Anterior cingulate cortex (tissue), 58 donors: ENCODE results near the gene IL17RB.
A peak's percentile ranks its signal among the peaks of the same experiment; 100 is the strongest.

Experiments
- DNase-seq, 58 donors: peaks; one replicate each; lab custom pipeline; 2025; lab: John Stamatoyannopoulos, UW

Gene IL17RB

DNA sequence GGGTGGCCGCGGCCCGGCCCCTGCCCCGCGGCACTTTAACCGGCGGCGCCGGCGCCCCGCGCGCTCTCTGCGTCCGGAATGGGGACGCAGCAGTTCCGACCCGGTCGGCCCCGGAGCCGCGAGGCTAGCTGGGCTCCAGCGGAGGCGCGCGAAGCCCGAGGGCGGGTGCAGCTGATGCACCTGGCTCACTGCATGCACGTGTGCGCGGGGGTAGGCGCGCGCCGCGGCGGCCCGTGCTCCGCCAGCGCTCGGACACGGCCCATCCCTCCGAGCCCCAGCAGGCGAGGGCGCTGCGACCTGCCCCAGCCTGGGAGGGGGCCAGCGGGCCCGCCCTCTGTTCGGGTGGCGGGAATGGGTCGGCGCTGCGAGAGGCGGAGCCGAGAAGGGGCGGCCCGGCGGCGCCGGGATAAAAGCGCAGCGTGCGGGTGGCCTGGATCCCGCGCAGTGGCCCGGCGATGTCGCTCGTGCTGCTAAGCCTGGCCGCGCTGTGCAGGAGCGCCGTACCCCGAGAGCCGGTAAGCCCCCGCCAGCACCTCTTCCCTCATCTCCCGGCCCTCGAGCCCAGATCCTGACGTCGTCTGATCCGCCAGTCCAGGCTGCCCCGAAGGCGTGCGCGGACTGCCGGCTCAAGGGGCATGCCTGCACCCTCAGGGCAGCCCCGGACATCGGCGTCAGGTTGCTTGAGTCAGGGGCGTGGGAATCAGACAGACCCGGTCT is at the start of gene IL17RB, which contains the start of gene CHDH:
Gene IL17RB, plus strand, starts transcription at position 435 of the 717 bp plus-strand sequence. Its CDS starts 21 bp downstream, at position 456.
Gene CHDH, minus strand, starts transcription at position 286 of the 717 bp plus-strand sequence. CDS start 22,411 bp downstream, outside the sequence.
- DNase-seq: peak in 52 of 58 donors; percentile 32 to 87 (median 62)

- DNase-seq: no peak
These were observed 48.2 kb upstream of the IL17RB start for GRCh38 chr3:53798144-53798543.

DNA sequence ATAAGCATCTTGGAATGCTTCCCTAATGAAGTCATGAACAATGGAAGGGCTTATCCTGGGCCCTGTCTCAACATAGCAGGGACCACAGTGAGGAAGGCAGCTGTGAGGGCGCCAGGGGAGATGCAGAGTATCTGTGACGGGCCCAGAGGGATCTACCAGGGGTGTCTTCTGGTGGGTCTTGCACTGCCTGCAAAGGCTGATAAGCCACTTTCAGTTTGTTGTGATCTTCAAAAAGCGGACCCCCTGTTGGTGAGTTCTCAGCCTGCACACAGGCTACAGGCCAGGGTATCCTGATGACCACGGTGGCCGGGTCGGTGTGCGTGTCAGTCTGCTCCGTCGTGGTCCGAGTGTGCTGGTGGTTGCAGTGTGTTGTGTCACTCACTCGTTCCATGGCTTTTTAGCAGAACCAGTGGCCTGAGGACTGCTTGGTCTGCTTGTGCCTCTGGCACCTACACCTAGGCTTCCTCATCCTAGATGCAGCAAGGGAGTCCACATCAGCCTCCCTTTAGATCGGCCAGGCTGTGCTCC is 47.0 kb upstream of the IL17RB start:
- DNase-seq: no peak

GRCh38 chr3:53800041-53800906 is 46.1 kb upstream of the IL17RB start:
- no peak for DNase-seq

DNA sequence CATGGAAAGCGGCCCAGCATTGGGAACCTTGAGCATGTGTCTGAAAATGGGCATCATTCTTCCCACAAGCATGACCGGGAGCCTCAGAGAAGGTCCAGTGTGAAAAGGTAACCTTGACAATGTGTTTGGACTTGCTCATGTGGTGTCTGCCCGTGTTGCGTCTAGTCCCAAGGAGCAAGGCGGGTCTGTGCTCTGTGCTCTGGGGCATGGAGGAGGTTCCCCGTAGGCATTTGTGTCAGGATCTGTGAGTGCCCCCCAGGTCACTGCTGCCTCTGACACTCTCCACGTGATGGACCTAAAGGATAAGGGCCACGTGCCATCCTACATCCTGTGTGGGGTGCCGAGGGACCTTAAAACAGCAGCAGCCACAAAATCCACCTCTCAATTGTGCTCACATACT is 45.0 kb upstream of the IL17RB start:
- no peak for DNase-seq

- no peak for DNase-seq
These were observed 44.0 kb upstream of the IL17RB start for GRCh38 chr3:53802256-53802880.

- DNase-seq: no peak
These were observed 43.1 kb upstream of the IL17RB start for GRCh38 chr3:53803124-53803815.

DNA sequence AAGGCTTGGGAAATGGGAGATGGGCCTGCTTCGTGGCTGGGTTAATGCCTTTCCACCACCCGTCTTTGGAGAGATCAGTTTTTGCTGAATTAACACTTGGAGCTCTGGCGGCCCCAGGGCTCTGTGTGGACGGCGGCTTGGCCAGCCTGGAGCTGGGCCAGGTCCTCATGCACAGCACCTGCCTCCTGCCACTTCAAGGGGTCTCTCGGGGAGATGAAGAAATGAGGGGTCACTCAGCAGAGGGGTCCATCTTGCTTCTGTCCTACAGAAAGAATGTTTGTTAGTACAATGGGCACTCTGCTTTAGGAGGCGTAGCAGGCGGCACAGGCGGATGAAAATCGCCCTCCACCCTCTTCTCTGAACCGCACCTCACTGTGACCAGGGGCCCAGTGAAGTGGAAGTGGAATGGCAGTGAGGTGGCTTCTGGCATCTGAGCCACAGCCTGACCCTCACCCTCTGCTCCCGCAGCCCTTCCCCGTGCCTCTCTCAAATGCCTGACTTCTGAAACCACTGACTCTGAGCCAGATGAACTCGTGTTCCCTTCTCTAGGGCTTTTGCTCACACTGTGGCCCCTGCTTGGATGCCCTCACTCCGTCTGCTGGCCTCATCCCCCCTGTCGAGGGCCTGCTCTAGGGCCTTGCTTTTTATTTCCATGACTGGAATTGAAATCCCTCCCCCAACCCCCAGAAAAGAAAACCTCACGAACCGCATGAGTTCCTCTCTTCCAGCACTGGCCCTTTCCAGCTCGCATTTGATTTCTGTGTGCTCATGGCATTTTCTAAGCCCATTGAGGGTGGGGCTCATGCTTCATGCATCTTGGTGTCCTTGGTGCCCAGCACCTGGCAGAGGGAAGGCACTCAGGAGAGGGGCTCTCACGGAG is 42.3 kb upstream of the IL17RB start:
- DNase-seq: no peak

GRCh38 chr3:53804697-53805462 is 41.5 kb upstream of the IL17RB start:
- peak in 9 of 58 donors; percentile 16 to 53 (median 40) for DNase-seq

DNA sequence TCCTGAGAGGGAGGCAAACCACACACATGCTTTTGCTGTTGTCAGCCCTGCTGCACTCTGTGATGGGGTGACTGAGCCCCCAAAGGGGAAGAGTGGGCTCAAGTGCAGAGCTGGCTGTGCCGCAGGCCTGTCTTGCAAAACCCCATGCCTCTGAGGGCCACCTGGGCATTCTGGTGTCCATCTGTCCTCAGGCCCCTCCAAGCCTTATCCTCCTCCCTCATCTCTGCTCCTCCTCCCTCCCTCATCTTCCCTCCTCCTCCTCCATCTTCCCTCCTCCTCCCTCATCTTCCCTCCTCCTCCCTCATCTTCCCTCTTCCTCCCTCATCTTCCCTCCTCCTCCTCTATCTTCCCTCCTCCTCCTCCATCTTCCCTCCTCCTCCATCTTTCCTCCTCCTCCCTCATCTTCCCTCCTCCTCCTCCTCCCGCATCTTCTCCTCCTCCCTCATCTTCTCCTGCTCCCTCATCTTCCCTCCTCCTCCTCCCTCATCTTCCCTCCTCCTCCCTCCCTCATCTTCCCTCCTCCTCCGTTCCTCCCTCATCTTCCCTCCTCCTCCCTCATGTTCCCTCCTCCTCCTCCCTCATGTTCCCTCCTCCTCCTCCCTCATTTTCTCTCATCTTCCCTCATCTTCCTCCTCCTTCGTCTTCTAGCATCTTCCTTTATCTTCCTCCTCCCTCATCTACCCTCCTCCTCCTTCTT is 40.8 kb upstream of the IL17RB start:
- DNase-seq: no peak

DNA sequence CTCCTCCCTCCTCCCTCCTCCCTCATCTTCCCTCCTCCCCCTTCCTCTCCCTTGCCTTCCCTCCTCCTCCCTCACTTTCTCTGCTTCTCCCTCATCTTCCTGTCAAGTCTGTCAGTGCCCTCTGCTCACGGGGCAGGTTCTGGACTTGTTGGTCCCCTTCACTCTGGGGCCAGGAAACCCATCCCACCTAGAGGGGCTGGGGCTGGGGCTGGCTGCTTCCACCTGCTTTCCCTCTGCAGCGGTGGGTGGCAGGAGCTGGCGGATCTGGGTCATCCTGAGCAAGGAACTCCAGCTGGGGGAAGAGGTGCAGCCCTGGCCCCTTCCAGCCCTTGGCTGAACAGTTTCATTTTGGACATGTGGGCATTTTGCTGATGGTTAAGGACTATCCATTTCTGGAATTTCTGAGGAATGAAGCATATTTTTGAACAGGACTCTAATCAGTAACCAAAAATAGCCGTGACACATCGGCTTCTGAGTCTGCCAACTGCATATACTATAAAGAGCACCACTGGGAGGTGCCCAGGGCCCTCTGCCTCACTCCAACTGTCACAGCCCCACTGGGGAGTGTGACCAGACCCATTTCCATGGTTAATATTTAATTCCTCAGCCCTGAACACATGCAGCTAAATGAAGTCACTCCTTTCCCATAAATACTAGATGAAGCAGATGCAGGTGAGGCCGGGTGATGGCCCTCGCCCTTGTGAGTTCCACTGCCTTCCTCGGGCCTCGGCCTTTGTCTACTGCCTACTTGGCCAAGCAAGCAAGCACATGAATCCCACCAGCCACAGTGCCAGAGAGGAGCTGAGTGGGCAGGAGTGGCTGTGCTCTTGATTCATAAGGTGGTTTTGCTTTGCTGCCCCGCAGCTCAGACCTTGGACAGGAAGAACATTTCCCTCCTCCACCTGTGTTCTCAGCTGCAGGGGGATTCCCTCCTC is 39.9 kb upstream of the IL17RB start:
- DNase-seq: peak in 16 of 58 donors; percentile 20 to 73 (median 34)

DNA sequence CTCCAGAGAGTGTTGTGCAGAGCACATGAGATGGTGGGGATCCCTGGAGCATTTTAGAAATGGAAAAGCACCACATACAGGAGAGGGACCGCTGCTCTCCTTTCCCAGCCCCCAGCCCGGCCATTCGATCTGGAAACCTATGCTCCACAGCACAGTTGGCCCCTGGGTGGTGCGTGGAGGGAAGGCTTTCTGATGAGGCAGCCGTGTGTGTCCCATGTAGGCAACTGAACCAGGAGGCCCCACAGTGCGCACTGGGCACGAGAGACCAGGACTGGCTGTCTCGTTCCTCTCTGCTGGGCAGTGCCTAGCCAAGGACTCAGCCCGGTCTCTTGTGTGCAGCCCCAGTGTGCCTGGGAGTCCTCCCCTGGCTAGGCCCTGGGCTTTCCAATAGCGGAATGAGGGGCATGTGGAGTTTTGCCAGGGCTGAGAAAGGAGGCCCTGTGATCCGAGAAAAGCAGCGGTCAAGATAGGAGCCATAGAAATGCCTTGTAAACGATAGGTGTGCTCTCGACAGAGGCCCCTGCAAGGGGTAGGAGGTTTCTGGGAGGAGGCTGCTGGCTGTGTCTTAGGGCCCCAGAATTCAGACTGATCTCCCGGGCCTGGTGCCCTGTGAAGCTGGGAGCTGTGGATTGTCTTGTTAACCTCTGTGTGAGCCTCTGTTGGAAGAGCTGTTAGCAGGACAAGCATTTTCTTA is 39.1 kb upstream of the IL17RB start:
- no peak for DNase-seq

DNA sequence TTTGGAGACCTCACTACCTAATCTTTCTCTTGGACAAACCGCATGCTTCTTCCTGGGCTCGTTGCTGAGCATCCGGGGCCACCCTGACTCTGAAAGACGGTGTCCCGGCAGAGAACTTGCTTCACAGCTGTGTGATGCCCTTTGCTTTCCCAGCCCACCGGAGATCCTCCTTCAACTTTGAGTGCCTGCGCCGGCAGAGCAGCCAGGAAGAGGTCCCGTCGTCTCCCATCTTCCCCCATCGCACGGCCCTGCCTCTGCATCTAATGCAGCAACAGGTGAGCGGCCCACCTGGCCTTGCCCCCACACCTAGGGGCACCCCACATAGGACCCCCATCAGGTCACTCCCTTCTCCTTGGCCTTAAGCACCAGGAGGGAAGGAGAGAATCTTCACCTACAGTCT is 37.9 kb upstream of the IL17RB start:
- DNase-seq: no peak

GRCh38 chr3:53809267-53809666 is 37.1 kb upstream of the IL17RB start:
- no peak for DNase-seq

GRCh38 chr3:53809764-53810400 is 36.5 kb upstream of the IL17RB start:
- no peak for DNase-seq
